ENCODE measurements around the gene NPR1. TPM values are rescaled to one million over a fixed set of nuclear protein-coding genes. Genes with fewer than 3 reads are reported as not detected.

NPR1 gene
- total RNA-seq (ENCODE audit: low replicate concordance): 0.19 and 0.84 TPM in 2 replicates

DNA sequence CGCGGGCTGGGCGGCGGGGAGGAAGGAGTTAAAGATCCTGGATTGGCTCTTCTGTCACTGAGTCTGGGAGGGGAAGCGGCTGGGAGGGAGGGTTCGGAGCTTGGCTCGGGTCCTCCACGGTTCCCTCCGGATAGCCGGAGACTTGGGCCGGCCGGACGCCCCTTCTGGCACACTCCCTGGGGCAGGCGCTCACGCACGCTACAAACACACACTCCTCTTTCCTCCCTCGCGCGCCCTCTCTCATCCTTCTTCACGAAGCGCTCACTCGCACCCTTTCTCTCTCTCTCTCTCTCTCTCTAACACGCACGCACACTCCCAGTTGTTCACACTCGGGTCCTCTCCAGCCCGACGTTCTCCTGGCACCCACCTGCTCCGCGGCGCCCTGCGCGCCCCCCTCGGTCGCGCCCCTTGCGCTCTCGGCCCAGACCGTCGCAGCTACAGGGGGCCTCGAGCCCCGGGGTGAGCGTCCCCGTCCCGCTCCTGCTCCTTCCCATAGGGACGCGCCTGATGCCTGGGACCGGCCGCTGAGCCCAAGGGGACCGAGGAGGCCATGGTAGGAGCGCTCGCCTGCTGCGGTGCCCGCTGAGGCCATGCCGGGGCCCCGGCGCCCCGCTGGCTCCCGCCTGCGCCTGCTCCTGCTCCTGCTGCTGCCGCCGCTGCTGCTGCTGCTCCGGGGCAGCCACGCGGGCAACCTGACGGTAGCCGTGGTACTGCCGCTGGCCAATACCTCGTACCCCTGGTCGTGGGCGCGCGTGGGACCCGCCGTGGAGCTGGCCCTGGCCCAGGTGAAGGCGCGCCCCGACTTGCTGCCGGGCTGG lies at the start of gene NPR1:
NPR1 (plus strand) TSS at position 170 of the 818 bp plus-strand sequence; CDS start at position 591, 421 bp downstream.
- Histone ChIP-seq H3K4me3 (peak within 1 kb of the TSS; percentile 51), H3K27ac (no peak within 1 kb of the TSS), H3K4me1 (peaks cover 18% of the 10 kb centered on the region), H3K27me3 (peaks cover 52% of the 10 kb centered on the region), H4K20me1 (ENCODE audit: low read depth) (peaks cover 5% of the 10 kb centered on the region), H2AFZ (replicated peaks) (peak within 1 kb of the TSS; percentile 83), H3K9me3 (ENCODE audit: low read depth) (no peaks in the 10 kb centered on the region), H3F3A (ENCODE audit: low read depth) (peaks cover 13% of the 10 kb centered on the region), H3K4me2 (peak within 1 kb of the TSS; percentile 94), H3K79me2 (ENCODE audit: low read depth) (no peaks in the 10 kb centered on the region), H3K36me3 (no peaks in the 10 kb centered on the region), H3K9ac (no peak within 1 kb of the TSS)
- Mint-ChIP-seq H3K4me3 (peak within 1 kb of the TSS; percentile 80), H3K27ac (no peak within 1 kb of the TSS), H3K9me3 (peaks cover 2% of the 10 kb centered on the region), H3K36me3 (peaks cover 2% of the 10 kb centered on the region), H3K4me1 (peaks cover 20% of the 10 kb centered on the region), H3K27me3 (ENCODE audit: insufficient read depth, low read depth) (peaks cover 45% of the 10 kb centered on the region)
- TF ChIP-seq, protein P1, sequence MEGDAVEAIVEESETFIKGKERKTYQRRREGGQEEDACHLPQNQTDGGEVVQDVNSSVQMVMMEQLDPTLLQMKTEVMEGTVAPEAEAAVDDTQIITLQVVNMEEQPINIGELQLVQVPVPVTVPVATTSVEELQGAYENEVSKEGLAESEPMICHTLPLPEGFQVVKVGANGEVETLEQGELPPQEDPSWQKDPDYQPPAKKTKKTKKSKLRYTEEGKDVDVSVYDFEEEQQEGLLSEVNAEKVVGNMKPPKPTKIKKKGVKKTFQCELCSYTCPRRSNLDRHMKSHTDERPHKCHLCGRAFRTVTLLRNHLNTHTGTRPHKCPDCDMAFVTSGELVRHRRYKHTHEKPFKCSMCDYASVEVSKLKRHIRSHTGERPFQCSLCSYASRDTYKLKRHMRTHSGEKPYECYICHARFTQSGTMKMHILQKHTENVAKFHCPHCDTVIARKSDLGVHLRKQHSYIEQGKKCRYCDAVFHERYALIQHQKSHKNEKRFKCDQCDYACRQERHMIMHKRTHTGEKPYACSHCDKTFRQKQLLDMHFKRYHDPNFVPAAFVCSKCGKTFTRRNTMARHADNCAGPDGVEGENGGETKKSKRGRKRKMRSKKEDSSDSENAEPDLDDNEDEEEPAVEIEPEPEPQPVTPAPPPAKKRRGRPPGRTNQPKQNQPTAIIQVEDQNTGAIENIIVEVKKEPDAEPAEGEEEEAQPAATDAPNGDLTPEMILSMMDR (IDR thresholded peaks at IDR 0.05): no peak
- peak; percentile 83 for TF ChIP-seq EZH2 (IDR thresholded peaks at IDR 0.05)
- DNase-seq (ENCODE audit: low spot score): peak; percentile 49

DNA sequence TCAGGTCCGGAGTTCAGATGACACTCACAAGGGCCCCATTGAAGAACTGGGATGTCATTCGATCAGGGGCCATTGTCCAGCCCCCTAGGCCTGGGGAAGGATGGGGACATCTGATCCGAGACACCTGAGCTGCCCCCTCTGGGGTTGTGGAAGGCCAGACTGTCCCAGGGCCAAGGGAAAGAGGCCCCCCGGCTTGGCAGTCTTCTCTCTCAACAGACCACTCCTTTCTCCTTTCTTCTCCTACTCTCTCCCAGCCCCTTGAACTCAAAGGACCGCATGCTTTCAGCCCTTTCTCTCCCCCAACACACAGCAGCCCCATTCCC lies 49.2 kb upstream of the NPR1 start:
- H3K79me2 ChIP-seq (ENCODE audit: low read depth): peaks cover 11% of the 10 kb centered on the region
- no peaks in the 10 kb centered on the region for H3K9me3 ChIP-seq (ENCODE audit: low read depth)
- Mint-ChIP-seq H3K4me3 (no peak overlapping the region), H3K27me3 (ENCODE audit: insufficient read depth, low read depth) (peaks cover 9% of the 10 kb centered on the region), H3K4me1 (peaks cover 39% of the 10 kb centered on the region), H3K9me3 (no peaks in the 10 kb centered on the region), H3K36me3 (peaks cover 3% of the 10 kb centered on the region), H3K27ac (no peak overlapping the region)
- no peaks in the 10 kb centered on the region for H3K27me3 ChIP-seq
- no peaks in the 10 kb centered on the region for H4K20me1 ChIP-seq (ENCODE audit: low read depth)
- no peak overlapping the region for H3K4me2 ChIP-seq
- no peak for DNase-seq (ENCODE audit: low spot score)
- TF ChIP-seq, protein P1 (IDR thresholded peaks at IDR 0.05): no peak
- TF ChIP-seq EZH2 (IDR thresholded peaks at IDR 0.05): no peak
- no peak for TF ChIP-seq EZH2phosphoT487 (IDR thresholded peaks at IDR 0.05)
- no peak overlapping the region for H3K4me3 ChIP-seq
- no peak overlapping the region for H3K9ac ChIP-seq
- peaks cover 15% of the 10 kb centered on the region for H3K4me1 ChIP-seq
- peaks cover 4% of the 10 kb centered on the region for H3F3A ChIP-seq (ENCODE audit: low read depth)
- H3K27ac ChIP-seq: no peak overlapping the region
- no peak overlapping the region for H2AFZ ChIP-seq (replicated peaks)
- no peaks in the 10 kb centered on the region for H3K36me3 ChIP-seq

DNA sequence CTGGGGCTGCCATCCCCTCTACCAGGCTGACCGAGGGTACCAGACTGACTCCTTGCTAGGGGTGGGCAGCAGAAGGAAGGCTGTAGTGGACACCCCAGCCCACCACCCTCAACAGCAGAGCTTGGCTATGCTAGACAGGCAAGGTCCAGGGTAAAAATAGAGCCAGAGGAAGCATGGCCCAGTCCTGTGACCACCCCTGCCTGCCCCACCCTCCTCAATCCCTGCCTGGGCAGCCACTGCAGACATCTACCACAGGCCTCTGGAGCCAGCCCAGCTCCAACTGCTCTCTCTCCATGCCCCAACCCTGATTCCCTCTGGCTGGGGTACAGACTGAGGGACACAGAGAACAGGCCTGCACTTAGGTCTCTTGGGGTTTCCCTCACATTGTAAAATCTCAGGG lies 48.5 kb upstream of the NPR1 start:
- Histone ChIP-seq H3K79me2 (ENCODE audit: low read depth) (peaks cover 18% of the 10 kb centered on the region), H3K36me3 (no peaks in the 10 kb centered on the region), H3K27me3 (no peaks in the 10 kb centered on the region), H3K4me1 (peaks cover 16% of the 10 kb centered on the region), H4K20me1 (ENCODE audit: low read depth) (peaks cover 6% of the 10 kb centered on the region), H3K9me3 (ENCODE audit: low read depth) (no peaks in the 10 kb centered on the region), H2AFZ (replicated peaks) (no peak overlapping the region), H3K4me3 (no peak overlapping the region), H3F3A (ENCODE audit: low read depth) (peaks cover 6% of the 10 kb centered on the region), H3K27ac (no peak overlapping the region), H3K9ac (no peak overlapping the region), H3K4me2 (no peak overlapping the region)
- Mint-ChIP-seq H3K9me3 (no peaks in the 10 kb centered on the region), H3K27me3 (ENCODE audit: insufficient read depth, low read depth) (peaks cover 9% of the 10 kb centered on the region), H3K4me3 (no peak overlapping the region), H3K4me1 (peaks cover 41% of the 10 kb centered on the region), H3K27ac (no peak overlapping the region), H3K36me3 (peaks cover 6% of the 10 kb centered on the region)
- TF ChIP-seq, protein P1 (IDR thresholded peaks at IDR 0.05): no peak
- TF ChIP-seq EZH2phosphoT487 (IDR thresholded peaks at IDR 0.05): no peak
- no peak for TF ChIP-seq EZH2 (IDR thresholded peaks at IDR 0.05)
- no peak for DNase-seq (ENCODE audit: low spot score)
